H1 (cell line): ENCODE results near the gene PAX8. TPM values are rescaled to one million over a fixed set of nuclear protein-coding genes. Genes with fewer than 3 reads are reported as not detected.
"Not testable (repeated sequence)": the region's sequence is repeated elsewhere in the genome, so short reads cannot be mapped to it uniquely, and the experiment has no call there.

Source experiments
- CTCF ChIA-PET: fragments of 300-600 bp; sonication (Branson Sonifier 250); formaldehyde crosslinking; loops from one replicate; lab custom pipeline; 2021; ENCODE audit not compliant: partially characterized antibody; lab: Charles Lee
- POLR2A ChIA-PET: fragments of 300-600 bp; sonication (Branson Sonifier 250); formaldehyde crosslinking; loops from one replicate; lab custom pipeline; 2021; ENCODE audit warnings: inconsistent platforms; ENCODE audit not compliant: partially characterized antibody; lab: Charles Lee
- DNase-seq, 2 experiments: peaks; one replicate each; pipeline versions ENCODE4 v3.0.0 to v3.0.0-alpha.2; 2010 to 2022; ENCODE audit warnings: low spot score in 2 of 2, low read depth in 1 of 2, mixed read lengths in 1 of 2
- FAIRE-seq: peaks from 2 replicates; lab custom pipeline; 2011; peaks lifted over from hg19 to GRCh38; lab: Jason Lieb, UNC
- H2AFZ ChIP-seq: 2 replicates; pipeline ENCODE4 v1.8.1; 2012; ENCODE audit warnings: low read length, inconsistent platforms
- H2AK5ac ChIP-seq: 2 replicates; pipeline ENCODE4 v1.6.1; 2013; ENCODE audit warnings: low read depth, low read length
- H2BK120ac ChIP-seq: replicated peaks from 2 replicates; pipeline ENCODE3; 2013; ENCODE audit warnings: low read depth, low read length, inconsistent platforms
- H2BK12ac ChIP-seq: 2 replicates; pipeline ENCODE4 v1.6.1; 2013; ENCODE audit warnings: low read depth, low read length
- H2BK15ac ChIP-seq: 2 replicates; pipeline ENCODE4 v1.6.1; 2013; ENCODE audit warnings: low read length
- H2BK20ac ChIP-seq: 2 replicates; pipeline ENCODE4 v1.6.1; 2013; ENCODE audit warnings: low read length
- H2BK5ac ChIP-seq: 2 replicates; pipeline ENCODE4 v1.6.1; 2013; ENCODE audit warnings: low read depth, low read length
- H3K14ac ChIP-seq: 2 replicates; pipeline ENCODE4 v1.6.1; 2013; ENCODE audit warnings: inconsistent platforms; ENCODE audit not compliant: insufficient read length
- H3K18ac ChIP-seq: 2 replicates; pipeline ENCODE4 v1.6.1; 2013; ENCODE audit warnings: low read length; ENCODE audit errors: extremely low read depth
- H3K23ac ChIP-seq: 2 replicates; pipeline ENCODE4 v1.6.1; 2013; ENCODE audit warnings: inconsistent platforms; ENCODE audit not compliant: insufficient read length
- H3K23me2 ChIP-seq: 2 replicates; pipeline ENCODE4 v1.6.1; 2013; ENCODE audit warnings: low read depth, low read length
- H3K27ac ChIP-seq: 2 replicates; pipeline ENCODE4 v1.6.1; 2011; ENCODE audit warnings: low read depth, low read length, inconsistent platforms
- H3K27me3 ChIP-seq, 4 experiments: replicated peaks in 1 of 4; 1 replicate in 1 of 4; 2 replicates in 3 of 4; pipeline versions ENCODE4 v1.6.1 to v1.8.1; 2011 to 2013; ENCODE audit warnings: low read length in 3 of 4, mild to moderate bottlenecking in 3 of 4, inconsistent platforms in 2 of 4, mixed read lengths in 2 of 4, moderate library complexity in 1 of 4; ENCODE audit not compliant: control insufficient read depth in 3 of 4, insufficient read depth in 3 of 4; ENCODE audit errors: extremely low read depth in 1 of 4
- H3K36me3 ChIP-seq, 4 experiments: 2 replicates each; pipeline versions ENCODE4 v1.6.1 to v1.8.1; 2011 to 2013; ENCODE audit warnings: mild to moderate bottlenecking in 4 of 4, low read length in 3 of 4, moderate library complexity in 2 of 4, control low read depth in 1 of 4, inconsistent platforms in 1 of 4; ENCODE audit not compliant: insufficient read depth in 4 of 4, control insufficient read depth in 2 of 4
- H3K4ac ChIP-seq: replicated peaks from 2 replicates; pipeline ENCODE3; 2013; ENCODE audit warnings: low read length, low read depth, mixed read lengths, inconsistent platforms; ENCODE audit not compliant: insufficient read length
- H3K4me1 ChIP-seq, 4 experiments: replicated peaks in 1 of 4; 1 replicate in 1 of 4; 2 replicates in 3 of 4; pipeline versions ENCODE4 v1.6.1 to v1.8.1; 2011 to 2013; ENCODE audit warnings: low read length in 3 of 4, inconsistent platforms in 2 of 4, mixed read lengths in 1 of 4; ENCODE audit not compliant: insufficient read depth in 4 of 4, control insufficient read depth in 3 of 4
- H3K4me2 ChIP-seq, 2 experiments: 2 replicates each; pipeline versions ENCODE4 v1.6.1 to v1.8.1; 2011 to 2013; ENCODE audit warnings: low read depth in 2 of 2, low read length in 2 of 2, control low read depth in 1 of 2, inconsistent platforms in 1 of 2, mild to moderate bottlenecking in 1 of 2; ENCODE audit not compliant: insufficient read depth in 1 of 2
- H3K4me3 ChIP-seq, 4 experiments: fragments of 200-600, 300-600 bp in 1 of 4; sonication (generic), shearing (Covaris generic), sonication (Bioruptor Twin) in 1 of 4; 2 replicates each; pipeline versions ENCODE4 v1.5.1 to v1.8.1; 2011 to 2016; ENCODE audit warnings: low read length in 4 of 4, low read depth in 3 of 4, control low read depth in 2 of 4, inconsistent platforms in 2 of 4, mild to moderate bottlenecking in 2 of 4, mixed read lengths in 1 of 4, moderate library complexity in 1 of 4; ENCODE audit not compliant: insufficient read depth in 2 of 4; ENCODE audit errors: extremely low read depth in 1 of 4
- H3K56ac ChIP-seq: replicated peaks from 2 replicates; pipeline ENCODE3; 2013; ENCODE audit warnings: low read depth, mild to moderate bottlenecking, mixed read lengths, low read length, inconsistent platforms; ENCODE audit not compliant: insufficient read length
- H3K79me1 ChIP-seq: 2 replicates; pipeline ENCODE4 v1.6.1; 2013; ENCODE audit warnings: low read depth, low read length, control low read depth
- H3K79me2 ChIP-seq, 2 experiments: 2 replicates each; pipeline versions ENCODE4 v1.6.1 to v1.8.1; 2012 to 2013; ENCODE audit warnings: low read length in 2 of 2, mild to moderate bottlenecking in 2 of 2, inconsistent platforms in 1 of 2; ENCODE audit not compliant: insufficient read depth in 2 of 2, control insufficient read depth in 1 of 2
- H3K9ac ChIP-seq, 4 experiments: replicated peaks in 1 of 4; 1 replicate in 1 of 4; 2 replicates in 3 of 4; pipeline versions ENCODE4 v1.6.1 to v1.8.1; 2011 to 2013; ENCODE audit warnings: low read depth in 3 of 4, low read length in 3 of 4, control low read depth in 2 of 4, mild to moderate bottlenecking in 2 of 4, moderate library complexity in 2 of 4, inconsistent platforms in 1 of 4; ENCODE audit errors: extremely low read depth in 1 of 4
- H3K9me3 ChIP-seq, 2 experiments: 2 replicates each; pipeline versions ENCODE4 v1.6.1 to v1.8.1; 2012 to 2013; ENCODE audit warnings: mild to moderate bottlenecking in 2 of 2, moderate library complexity in 2 of 2, control low read depth in 1 of 2, inconsistent platforms in 1 of 2, low read depth in 1 of 2, low read length in 1 of 2, mixed read lengths in 1 of 2; ENCODE audit not compliant: insufficient read depth in 2 of 2
- H4K20me1 ChIP-seq, 2 experiments: replicated peaks in 1 of 2; 2 replicates each; pipeline versions ENCODE3 to v1.8.1; 2011 to 2013; ENCODE audit warnings: inconsistent platforms in 2 of 2, low read length in 2 of 2, mild to moderate bottlenecking in 1 of 2; ENCODE audit not compliant: insufficient read depth in 2 of 2, control insufficient read depth in 1 of 2
- H4K5ac ChIP-seq: 2 replicates; pipeline ENCODE4 v1.6.1; 2013; ENCODE audit warnings: low read length, low read depth, mixed read lengths, inconsistent platforms; ENCODE audit not compliant: insufficient read length
- H4K8ac ChIP-seq: 2 replicates; pipeline ENCODE4 v1.8.0; 2013; ENCODE audit warnings: mild to moderate bottlenecking, moderate library complexity, low read length, inconsistent platforms; ENCODE audit not compliant: insufficient read depth; ENCODE audit errors: extremely low read depth
- H4K91ac ChIP-seq: replicated peaks from 2 replicates; pipeline ENCODE3; 2013; ENCODE audit warnings: low read length, mixed read lengths, inconsistent platforms; ENCODE audit not compliant: insufficient read length
- E2F6 ChIP-seq: IDR thresholded peaks from 2 replicates; pipeline ENCODE4 v1.6.1; 2012; ENCODE audit warnings: inconsistent platforms
- MAX ChIP-seq: IDR thresholded peaks from 2 replicates; pipeline ENCODE4 v1.6.1; 2012; ENCODE audit warnings: inconsistent platforms
- WGBS, 2 experiments: shearing (Covaris generic) in 1 of 2; methylation state at CpG; one replicate each; pipeline versions ENCODE4 v1.1.6 to v1.1.7; 2013 to 2015; ENCODE audit warnings: low lambda C conversion rate in 2 of 2, mixed read lengths in 2 of 2, inconsistent platforms in 1 of 2, low coverage in 1 of 2, missing lambda C conversion rate in 1 of 2; ENCODE audit not compliant: insufficient replicate concordance in 2 of 2, insufficient coverage in 1 of 2, insufficient read length in 1 of 2; ENCODE audit errors: extremely low coverage in 1 of 2, missing lambda C conversion rate in 1 of 2; 5-methylcytosine and 5-hydroxymethylcytosine counted together
- polyA plus RNA-seq, 7 experiments: library from polyadenylated mRNA; depleted of rRNA in 3 of 7; stranded (reverse) in 5 of 7; unstranded in 2 of 7; fragments of >200 nt in 5 of 7; fragments of 200-250 nt in 2 of 7; gene quantifications; 1 replicate in 5 of 7; 2 replicates in 1 of 7; 4 replicates in 1 of 7; pipeline versions ENCODE4 v1.2.1 to v1.2.3, GENCODE V29; 2011 to 2013; ENCODE audit warnings: missing spikeins in 2 of 7, mixed read lengths in 2 of 7
- total RNA-seq: library from RNA; stranded (reverse); fragmentation: NEBNext Ultra II Directional; extraction: Animal tissue kit (Norgen Biotek cat#: 25700); gene quantifications from 2 replicates; pipeline ENCODE4 v1.2.1, GENCODE V29; 2021

The PAX8 gene
- total and polyA plus RNA-seq, 2 of the 8 experiments (the other 6 are each of a cell fraction or from before 2014, with no cell fraction given): 0.02 TPM; not detected in 1

GRCh38 chr2:113305749-113306148, 27.0 kb upstream of the PAX8 start:
- H2BK15ac ChIP-seq, H4K5ac ChIP-seq, H4K91ac ChIP-seq, H3K27ac ChIP-seq, H3K27me3 ChIP-seq, H3K4me1 ChIP-seq, H2AK5ac ChIP-seq, H3K79me1 ChIP-seq, DNase-seq, H3K56ac ChIP-seq, H3K9ac ChIP-seq, H3K4ac ChIP-seq, POLR2A ChIA-PET, H2BK20ac ChIP-seq, H3K9me3 ChIP-seq, H4K20me1 ChIP-seq, FAIRE-seq, H2BK12ac ChIP-seq, H3K36me3 ChIP-seq, H3K14ac ChIP-seq, H2BK120ac ChIP-seq, H3K23me2 ChIP-seq, H2BK5ac ChIP-seq, H3K4me3 ChIP-seq, H3K79me2 ChIP-seq, H3K4me2 ChIP-seq, H3K18ac ChIP-seq, H3K23ac ChIP-seq: not testable (repeated sequence)
- 64% methylated on average over 10 of the region's 15 CpGs; no CpG with 5 or more reads in 1 of the 2 experiments for WGBS, 2 experiments
- Histone ChIP-seq H2AFZ (peak overlapping the region; percentile 32; the same call in 1 of the 2 replicates), H4K8ac (peak overlapping the region; percentile 35; the same call in 1 of the 2 replicates)
- TF ChIP-seq MAX (peak; percentile 36), E2F6 (0 out of 2 replicates have a peak, but pooled peaks have one; percentile 5)
- CTCF ChIA-PET: interaction anchor here (0.7 to 0.8 kb wide), 2 partner anchors 34 to 105 kb away, joined by 3 read pairs; no protein-coding TSS in a partner anchor
